Pons (tissue), 1 donor: ENCODE measurements around the gene LMF2.
"Not testable (repeated sequence)": the region's sequence is repeated elsewhere in the genome, so short reads cannot be mapped to it uniquely, and the experiment has no call there.

ENCODE experiments used
- DNase-seq: peaks from one replicate; pipeline ENCODE4 v3.0.0-alpha.2; 2016; ENCODE audit warnings: low spot score

Gene LMF2, protein sequence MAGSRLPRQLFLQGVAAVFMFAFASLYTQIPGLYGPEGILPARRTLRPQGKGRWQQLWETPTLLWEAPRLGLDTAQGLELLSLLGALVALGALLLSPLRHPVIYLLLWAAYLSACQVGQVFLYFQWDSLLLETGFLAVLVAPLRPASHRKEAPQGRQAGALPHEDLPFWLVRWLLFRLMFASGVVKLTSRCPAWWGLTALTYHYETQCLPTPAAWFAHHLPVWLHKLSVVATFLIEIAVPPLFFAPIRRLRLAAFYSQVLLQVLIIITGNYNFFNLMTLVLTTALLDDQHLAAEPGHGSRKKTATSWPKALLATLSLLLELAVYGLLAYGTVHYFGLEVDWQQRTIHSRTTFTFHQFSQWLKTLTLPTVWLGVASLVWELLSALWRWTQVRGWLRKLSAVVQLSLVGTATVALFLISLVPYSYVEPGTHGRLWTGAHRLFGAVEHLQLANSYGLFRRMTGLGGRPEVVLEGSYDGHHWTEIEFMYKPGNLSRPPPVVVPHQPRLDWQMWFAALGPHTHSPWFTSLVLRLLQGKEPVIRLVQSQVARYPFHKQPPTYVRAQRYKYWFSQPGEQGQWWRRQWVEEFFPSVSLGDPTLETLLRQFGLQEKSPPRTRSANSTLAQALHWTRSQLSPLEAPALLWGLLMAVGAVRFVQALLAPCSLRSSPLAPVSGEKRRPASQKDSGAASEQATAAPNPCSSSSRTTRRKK

DNA sequence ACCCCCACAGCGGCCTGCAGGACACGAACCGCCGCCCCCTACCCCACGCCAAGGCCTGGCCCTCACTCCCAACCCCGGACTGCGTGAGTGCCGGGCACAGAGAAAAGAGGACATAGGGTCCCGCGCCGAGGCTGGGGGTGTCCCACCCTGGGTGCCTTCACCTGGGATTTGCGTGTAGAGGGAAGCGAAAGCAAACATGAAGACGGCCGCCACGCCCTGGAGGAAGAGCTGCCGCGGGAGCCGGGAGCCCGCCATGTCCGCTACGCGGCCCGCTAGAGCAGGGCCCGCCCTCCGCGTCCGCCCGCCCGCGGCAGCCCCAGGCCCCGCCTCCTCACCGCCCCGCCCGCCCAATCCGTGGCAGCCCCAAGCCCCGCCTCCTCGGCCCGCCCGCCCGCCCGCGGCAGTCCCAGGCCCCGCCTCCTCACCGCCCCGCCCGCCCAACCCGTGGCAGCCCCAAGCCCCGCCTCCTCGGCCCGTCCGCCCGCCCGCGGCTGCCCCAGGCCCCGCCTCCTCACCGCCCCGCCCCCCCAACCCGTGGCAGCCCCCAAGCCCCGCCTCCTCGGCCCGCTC is at the start of gene LMF2:
LMF2 (minus strand) TSS at position 282 of the 570 bp plus-strand sequence; CDS start at position 255, 27 bp downstream.
- peak; percentile 65 for DNase-seq

DNA sequence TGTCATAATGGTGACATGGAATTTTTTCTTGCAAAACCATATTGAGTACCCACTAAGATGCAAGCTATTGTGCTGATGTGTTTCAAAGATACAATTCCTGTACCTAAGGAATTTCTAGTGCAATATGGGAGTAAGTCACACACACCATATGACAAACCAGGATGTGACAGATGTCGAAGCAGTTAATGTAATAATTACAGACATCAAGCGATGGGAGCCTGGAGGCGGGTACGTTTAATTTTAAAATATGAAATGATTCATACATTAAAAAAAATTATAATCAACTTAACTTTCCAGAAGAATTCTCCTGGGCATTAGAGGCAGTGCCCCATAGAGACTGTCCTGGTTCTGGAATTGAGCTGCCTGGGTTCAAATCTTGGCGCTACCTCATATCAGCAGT is 49.2 kb upstream of the LMF2 start:
- DNase-seq, result no peak

DNA sequence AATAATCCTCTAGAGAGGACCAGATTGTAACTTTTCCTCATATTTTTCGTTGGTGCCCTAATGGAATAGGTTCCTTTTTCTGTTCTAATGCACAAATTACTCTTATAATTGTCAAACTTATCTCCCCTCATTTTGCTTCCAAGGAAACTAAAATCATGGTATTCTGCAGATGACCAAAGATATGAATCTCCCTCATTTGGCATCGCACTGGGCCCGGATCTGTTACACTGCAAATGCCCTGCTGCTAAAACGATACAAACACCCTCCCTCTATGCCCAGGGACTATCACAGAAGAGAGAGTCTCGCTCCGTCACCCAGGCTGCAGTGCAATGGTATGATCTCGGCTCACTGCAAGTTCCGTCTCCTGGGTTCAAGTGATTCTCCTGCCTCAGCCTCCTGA is 45.8 kb upstream of the LMF2 start:
- no peak for DNase-seq

DNA sequence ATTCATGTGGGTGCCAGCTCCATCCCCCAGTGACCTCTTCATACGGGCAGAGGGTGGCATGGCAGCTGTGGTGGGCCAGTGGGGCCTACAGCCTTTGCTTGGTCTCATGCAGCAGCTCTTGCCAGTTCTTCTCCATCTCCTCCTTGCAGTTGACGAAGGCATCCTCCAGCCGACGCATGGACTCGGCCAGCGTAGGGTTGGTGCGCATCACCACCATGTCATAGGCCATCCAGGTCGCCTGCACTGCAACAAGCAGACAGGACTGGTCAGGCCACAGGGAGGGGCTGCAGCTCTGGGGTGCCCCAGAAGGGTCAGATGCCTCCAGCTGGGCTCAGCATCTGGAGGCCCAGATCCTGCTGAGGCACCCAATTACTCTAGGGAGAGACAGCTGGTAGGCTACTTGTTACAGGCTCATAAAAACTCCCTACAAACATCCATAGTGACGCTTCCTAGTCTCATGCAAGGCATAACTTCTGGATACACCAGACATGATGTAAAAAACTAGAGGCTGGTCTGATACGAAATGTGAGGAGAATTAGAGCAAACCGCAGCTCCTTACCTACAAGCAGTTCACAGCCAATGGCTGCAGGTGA is 43.8 kb upstream of the LMF2 start:
- no peak for DNase-seq

DNA sequence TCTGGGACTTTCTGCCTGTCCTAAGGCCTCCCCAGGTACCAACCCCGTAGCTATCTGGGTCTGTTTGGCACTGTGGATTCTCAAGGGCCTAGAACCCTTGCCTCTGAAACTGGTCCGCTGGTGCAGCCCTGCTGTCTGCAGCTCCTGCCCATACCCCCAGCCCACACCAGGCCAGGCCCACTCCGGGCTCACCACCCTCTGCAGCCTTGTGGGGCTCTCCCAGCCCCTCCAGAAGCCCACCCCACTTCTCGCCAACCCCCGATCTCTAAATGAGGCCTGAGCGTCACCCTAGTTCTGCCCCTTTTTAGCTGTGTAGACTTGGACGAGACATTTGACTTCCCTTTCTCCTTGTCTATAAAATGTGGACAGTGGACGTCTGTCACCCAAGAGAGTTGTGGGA is 42.9 kb upstream of the LMF2 start:
- no peak for DNase-seq

DNA sequence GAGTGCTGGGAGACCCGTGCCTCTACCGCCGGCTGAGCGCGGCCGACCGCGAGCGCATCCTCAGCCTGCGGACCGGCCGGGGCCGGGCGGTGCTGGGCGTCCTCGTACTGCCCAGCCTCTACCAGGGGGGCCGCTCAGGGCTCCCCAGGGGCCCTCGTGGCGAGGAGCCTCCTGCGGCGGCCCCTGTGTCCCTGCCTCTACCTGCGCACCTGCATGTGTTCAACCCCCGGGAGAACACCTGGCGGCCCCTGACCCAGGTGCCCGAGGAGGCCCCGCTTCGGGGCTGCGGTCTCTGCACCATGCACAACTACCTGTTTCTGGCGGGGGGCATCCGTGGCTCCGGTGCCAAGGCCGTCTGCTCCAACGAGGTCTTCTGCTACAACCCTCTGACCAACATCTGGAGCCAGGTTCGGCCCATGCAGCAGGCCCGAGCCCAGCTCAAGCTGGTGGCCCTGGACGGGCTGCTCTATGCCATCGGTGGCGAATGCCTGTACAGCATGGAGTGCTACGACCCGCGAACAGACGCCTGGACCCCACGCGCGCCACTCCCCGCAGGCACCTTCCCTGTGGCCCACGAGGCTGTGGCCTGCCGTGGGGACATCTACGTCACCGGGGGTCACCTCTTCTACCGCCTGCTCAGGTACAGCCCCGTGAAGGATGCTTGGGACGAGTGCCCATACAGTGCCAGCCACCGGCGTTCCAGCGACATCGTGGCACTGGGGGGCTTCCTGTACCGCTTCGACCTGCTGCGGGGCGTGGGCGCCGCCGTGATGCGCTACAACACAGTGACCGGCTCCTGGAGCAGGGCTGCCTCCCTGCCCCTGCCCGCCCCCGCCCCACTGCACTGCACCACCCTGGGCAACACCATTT is 41.7 kb upstream of the LMF2 start:
- DNase-seq, result no peak

DNA sequence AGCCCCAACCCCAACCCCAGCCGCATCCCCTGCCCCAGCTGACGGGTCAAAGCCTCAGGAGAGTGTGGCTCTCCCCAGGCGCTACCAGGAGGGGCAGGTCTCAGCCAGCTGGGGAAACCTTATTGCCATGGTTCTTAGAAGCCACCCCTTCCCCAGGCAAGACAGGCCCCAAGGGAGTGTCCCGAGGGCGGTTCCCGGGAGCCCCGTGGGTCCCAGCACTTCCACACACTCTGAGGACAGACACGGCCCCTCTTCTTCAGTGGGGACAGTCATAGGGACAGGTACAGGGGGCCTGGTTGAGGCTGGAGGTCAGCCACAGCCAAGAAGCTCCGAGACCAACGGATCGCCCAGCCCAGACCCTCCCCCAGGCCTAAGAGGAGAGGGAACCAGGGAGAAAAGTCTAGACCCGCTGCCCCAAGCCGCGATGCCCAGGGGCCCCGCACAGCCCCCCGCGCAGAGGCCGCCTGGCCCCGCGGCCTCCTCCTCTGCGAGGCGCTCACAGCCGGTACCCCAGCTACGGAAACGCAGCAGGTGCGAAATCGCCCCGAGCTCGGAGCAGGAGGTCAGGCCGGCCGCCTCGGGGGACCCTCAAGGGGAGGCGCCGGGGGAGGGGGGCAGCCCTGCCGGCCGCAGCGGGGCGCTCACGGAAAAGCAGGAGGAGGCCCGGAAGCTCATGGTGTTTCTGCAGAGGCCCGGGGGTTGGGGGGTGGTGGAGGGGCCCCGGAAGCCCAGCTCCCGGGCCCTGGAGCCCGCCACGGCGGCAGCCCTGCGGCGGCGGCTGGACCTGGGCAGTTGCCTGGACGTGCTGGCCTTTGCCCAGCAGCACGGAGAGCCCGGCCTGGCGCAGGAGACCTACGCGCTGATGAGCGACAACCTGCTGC is 40.8 kb upstream of the LMF2 start:
- DNase-seq, result no peak

DNA sequence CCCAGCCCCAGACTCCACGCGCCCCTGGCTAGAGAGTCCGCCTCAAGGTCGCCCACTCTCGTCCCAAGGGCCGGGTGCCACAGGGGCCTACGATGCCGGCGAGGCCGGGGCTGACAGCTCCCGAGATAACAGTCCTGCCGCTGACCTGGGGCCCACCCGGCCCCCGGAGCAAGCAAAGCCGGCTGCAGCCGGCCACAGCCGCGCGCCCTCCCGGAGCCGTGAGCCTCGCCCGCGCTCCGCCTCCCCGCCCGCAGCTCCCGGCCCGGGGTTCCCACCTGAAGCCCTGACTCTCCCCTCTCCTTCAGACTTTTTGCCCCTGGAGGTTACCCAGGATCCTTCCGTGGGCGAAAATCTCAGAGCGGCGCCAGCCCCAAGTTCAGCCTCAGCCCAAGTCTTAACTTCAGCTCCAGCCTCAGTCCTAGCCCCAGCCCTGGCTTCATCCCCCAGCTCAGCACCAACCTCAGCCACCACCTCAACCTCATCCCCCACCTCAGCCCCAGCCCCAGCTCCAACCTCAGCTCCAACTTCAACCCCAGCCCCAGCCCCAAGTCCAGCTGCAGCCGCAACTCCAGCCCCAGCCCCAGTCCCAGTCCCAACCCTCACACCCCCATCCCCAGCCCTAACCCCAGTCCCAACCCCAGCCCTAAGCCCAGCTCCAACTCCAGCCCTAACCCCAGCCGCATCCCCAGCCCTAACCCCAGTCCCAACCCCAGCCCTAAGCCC is 39.9 kb upstream of the LMF2 start:
- no peak for DNase-seq

DNA sequence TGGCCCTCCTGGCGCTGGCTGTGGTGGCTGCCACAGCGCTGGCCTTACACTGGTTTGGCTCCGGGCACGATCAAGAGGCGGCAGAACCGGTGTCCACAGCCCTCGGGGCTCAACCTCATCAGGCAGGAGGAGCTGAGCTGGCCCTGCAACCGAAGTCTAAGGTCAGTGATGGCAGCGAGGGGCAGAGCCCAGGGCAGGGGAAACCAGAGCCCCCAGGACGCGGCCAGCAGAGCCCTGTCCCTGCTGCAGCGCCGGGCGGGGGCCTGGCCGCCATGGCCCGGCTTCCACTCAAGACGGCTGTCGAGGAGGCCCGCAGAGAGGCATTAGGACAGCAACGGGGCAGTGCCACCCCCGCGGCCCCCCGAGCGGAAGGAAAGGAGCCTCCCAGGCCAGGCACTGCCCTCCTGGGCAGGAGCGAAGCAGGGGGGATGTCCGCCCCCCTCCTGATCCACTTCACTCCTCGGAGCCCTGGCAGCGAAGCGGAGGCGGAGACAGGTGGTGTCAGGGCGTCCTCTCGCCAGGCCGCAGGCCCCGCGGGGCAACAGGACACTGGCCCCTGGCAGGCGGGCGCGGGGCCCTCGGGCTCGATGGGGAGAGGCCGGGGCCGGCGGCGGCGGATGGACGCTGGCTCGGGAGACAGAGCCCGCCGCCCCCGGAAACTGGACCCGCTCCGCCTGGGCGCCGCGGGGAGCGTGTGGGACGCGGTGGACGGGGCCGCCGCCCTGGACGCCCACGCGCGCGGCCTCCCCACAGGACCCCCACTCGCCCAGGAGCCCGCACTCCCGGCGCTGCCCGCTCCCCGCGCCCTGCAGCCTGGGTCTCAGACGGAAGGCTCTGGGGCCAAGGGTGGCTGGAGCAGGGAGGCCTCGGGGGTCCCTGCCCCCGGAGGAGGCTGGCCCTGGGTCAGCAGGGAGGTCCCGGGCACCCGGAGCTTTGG is 39.1 kb upstream of the LMF2 start:
- no peak for DNase-seq

DNA sequence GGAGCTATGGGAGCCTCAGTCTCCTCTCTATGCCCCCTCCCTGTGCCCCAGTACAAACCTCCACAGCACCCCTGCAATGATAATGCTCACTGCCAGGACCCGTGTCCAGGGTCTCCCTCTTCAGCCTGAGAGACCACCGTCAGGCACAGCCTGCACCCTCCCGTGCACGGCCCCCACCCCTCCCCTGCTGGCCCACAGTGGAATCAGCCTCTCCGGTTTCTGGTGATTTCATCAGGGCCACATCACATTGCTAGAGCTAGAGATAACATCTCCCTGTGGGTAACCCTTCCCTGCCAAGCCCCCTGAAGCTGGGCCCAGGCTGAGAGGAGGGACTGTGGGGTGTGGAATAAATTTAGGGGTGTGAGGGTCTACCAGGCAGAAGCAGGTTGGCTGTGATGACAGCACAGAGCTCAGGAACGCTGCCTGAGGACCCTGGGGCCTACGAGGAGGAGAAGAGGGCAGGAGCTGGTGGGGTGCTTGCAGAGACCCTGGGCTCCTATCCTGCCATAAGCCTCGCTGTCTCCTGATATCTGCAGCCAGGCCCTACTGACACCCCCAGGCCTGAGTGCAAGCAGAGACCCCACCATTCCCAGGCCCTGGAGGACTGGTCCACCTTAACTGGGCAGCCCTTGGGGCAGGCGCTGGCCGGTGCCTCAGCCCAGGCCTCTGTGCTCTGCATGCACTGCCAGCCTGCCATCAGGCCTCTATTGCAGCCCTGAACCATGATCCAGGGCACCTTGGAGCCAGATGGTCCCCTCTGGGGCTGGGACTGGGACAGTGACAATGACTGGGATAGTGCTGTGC is 38.2 kb upstream of the LMF2 start, which contains the start of gene KLHDC7B:
KLHDC7B (plus strand) TSS at position 378 of the 804 bp plus-strand sequence; CDS start at position 723, 345 bp downstream.
- DNase-seq, result no peak

DNA sequence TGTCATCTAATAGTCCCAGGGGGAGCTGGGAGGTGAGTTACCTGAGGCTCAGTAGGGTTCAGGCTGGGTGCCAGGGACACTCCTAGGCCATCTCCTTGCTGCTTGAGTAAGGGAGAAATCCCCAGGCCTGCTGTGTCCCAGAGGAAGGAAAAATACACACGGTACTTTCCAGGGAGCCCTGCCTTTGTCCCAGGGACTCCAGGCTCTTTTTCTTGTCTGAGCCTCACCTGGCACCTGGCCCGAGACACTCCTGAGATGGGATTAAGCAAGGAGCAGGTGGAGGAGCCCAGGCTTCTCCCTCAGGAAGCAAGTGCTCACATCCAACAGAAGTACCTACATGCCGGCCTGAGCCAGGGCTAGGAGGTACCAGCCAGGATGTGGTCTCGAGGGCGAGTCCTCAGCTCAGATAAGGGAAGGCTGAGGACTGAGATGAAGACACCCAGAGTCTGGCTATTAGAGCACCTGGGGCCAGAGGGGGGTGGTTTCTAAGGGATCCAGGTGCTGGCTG is 37.3 kb upstream of the LMF2 start:
- DNase-seq, result no peak

DNA sequence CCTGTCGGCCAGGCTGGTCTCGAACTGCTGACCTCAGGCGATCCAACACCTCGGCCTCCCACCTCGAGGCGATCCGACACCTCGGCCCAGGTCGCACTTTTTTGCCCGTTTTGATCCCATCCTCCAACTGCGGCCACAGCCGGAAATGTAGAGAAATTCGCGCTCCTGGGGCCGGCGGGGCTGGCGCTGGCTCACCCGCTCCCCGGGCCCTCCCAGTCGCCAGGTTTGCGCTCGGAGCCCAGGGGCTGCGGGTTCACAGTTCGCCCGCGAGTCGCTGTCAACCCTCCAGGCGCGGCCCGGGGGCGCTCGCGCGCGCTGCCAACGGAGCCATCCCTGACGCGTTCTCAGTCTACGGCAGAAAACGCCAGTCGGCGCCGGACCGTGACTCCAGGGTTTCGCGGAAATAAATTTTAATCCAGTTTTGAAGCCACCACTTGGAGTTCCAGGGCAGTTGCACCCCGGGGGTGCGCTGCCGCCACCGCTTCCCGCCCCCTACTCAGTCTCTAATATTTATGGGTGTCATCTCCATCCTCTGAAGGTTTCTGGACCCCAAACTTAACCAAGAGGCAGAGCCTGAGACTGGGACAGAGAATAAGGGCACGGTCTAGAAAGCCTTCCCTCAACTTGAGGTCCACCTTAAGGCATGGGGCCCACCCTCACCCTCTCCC is 36.7 kb upstream of the LMF2 start:
- DNase-seq, result no peak

DNA sequence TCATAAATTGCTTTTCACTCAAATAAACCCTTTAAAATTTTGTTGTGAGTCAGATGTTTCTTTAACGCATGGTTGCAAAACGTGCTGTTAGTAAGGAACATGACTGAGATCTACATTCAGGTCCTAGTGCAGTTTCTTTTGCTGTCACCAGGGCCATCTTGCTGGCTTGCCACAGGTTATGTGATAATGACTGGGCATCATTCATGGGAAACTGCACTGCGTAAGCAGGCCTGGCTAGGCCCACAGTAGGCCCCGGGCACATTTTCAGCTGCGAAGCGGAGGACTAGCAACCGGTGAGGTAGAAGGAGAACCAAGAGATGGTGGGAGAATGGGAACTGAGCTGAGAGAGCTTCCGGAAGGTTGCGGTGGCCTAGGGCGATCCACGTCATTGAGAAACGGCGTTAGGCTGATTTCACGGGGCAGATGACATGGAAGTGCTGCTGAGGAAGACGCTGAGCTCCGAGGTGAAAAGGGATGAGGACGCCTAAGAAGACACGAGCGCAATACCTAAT is 35.0 kb upstream of the LMF2 start:
- no peak for DNase-seq

DNA sequence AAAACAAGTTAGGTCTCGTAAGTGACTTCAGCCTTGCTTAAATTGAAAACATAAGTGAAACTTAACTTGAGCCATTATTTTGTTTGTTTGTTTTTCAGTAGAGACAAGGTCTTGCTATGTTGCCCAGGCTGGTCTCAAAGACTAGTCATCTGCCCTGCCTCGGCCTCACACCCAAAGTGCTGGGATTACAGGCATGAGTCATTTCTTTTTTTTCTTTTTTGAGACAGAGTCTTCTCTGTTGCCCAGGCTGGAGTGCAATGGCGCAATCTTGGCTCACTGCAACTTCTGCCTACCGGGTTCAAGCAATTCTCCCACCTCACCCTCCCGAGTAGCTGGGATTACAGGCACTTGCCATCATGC is 34.1 kb upstream of the LMF2 start:
- not testable (repeated sequence) for DNase-seq

DNA sequence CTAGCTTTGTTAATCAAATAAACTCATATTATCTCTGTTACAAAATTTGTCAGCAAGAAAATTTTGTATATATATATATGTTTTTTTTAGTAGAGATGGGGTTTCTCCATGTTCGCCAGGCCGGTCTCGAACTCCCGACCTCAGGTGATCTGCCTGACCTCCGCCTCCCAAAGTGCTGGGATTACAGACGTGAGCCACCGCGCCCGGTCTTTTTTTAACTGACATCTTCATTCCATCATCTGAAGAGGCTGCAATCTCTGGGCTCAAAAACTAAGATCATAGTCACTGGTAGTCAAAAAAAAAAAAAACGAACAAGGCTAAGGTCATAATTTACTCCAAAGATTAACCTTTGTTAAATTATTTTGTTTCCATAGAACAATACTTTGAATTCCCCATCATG is 32.9 kb upstream of the LMF2 start:
- DNase-seq, result no peak

DNA sequence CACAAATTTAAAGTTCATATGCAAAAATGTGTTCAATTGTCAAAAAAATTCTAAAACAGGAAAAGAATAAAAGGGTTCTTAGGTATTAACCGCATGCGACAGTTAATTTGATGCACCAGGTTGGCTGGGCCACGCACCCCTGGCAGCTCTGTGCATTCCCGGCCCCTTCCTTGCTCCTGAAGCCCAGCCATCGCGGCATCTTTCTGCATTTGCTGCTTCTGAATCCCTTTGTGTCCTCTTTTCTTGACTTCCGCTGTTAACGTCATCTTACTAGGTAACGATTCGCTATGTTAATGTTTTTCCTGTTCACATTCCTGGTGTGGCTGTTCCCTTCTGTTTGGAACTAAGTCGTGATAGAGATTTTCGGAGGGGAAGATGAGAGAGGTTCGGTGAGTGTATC is 30.3 kb upstream of the LMF2 start:
- no peak for DNase-seq

DNA sequence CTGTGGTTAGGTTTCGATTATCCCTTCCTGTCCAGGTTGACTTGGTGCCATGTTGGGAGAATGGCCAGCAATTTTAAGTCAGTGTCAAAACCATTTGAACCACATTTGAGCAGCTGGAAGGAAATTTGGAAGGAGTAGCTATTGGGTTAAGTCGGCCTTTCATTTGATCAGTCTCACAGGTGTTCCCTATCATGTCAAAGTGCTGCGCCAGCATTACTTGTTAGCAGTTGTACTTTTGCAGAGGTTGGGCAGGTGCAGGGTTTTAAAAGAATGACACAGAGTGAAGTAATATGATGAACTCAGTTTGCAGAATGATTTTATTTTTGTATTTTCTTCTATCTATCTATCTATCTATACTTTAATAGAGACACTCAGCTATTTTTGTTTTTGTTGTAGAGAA is 28.7 kb upstream of the LMF2 start:
- DNase-seq, result no peak
